RWPE1 (cell line): ENCODE measurements around the gene PLCB2.

Experiments
- CTCF ChIA-PET: fragments of 350-600 bp; sonication (Branson Sonifier 250); formaldehyde crosslinking; extraction: SDS; loops from one replicate; lab custom pipeline; 2021; lab: Yijun Ruan, JAX
- POLR2A ChIA-PET: fragments of 400-600 bp; formaldehyde crosslinking; extraction: SDS; loops from one replicate; lab custom pipeline; 2020; ENCODE audit warnings: antibody characterized with exemption; ENCODE audit not compliant: low non-redundant PET; lab: Yijun Ruan, JAX
- DNase-seq: peaks from one replicate; pipeline ENCODE4 v3.0.0; 2012; ENCODE audit warnings: low spot score
- H3K27ac ChIP-seq: fragments of 450-650 bp; 2 replicates; pipeline ENCODE4 v1.5.1; 2017
- TF ChIP-seq, protein P1 (sequence below): fragments of 450-650 bp; conservative IDR thresholded peaks from 2 replicates; pipeline ENCODE4 v1.5.1; 2017; ENCODE audit warnings: low read depth, mild to moderate bottlenecking

The PLCB2 gene

DNA sequence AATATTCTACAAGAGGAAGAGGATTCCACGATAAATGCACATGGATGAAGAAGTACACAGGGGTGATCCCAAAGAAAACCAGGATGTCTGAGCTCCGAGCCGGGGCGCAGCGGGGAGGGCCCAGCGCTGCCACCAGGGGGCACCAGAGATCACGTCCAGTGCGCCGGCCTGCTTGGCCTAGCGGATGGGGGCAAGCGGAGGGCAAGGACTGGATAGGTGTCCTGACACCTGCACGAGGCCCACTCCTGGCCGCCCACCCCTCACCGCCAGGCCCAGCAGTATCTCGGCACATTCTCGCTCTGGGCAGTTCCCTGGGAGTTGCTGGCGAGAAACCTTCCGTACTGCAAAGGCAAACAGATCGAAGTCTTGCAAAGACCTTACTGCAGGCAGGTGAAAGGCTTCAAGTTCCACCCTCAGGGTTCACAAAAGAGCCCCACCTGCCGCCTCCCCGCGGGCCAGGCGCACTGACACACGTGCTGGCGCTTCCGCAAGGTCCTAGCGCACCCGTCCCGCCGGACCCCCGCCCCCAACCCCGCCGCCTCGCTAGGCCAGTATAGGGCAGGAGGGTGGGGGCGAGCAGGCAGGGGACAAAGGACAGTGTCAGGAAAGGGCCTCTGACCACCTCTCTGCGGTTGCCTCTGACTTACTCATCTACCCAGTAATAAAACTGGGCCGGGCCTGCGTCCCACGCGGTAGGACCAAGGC lies 28.1 kb downstream of the PLCB2 start:
- TF ChIP-seq, protein P1, sequence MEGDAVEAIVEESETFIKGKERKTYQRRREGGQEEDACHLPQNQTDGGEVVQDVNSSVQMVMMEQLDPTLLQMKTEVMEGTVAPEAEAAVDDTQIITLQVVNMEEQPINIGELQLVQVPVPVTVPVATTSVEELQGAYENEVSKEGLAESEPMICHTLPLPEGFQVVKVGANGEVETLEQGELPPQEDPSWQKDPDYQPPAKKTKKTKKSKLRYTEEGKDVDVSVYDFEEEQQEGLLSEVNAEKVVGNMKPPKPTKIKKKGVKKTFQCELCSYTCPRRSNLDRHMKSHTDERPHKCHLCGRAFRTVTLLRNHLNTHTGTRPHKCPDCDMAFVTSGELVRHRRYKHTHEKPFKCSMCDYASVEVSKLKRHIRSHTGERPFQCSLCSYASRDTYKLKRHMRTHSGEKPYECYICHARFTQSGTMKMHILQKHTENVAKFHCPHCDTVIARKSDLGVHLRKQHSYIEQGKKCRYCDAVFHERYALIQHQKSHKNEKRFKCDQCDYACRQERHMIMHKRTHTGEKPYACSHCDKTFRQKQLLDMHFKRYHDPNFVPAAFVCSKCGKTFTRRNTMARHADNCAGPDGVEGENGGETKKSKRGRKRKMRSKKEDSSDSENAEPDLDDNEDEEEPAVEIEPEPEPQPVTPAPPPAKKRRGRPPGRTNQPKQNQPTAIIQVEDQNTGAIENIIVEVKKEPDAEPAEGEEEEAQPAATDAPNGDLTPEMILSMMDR: peak; percentile 100
- H3K27ac ChIP-seq: no peak overlapping the region
- CTCF ChIA-PET: interaction anchor here (0.5 to 2.5 kb wide), 37 partner anchors 9 to 650 kb away, joined by 3 to 22 read pairs (median 4); partner anchors contain the start of genes CCDC9B, DISP2, PAK6 and PLCB2
- DNase-seq: peak; percentile 73
- POLR2A ChIA-PET: no interaction called here

DNA sequence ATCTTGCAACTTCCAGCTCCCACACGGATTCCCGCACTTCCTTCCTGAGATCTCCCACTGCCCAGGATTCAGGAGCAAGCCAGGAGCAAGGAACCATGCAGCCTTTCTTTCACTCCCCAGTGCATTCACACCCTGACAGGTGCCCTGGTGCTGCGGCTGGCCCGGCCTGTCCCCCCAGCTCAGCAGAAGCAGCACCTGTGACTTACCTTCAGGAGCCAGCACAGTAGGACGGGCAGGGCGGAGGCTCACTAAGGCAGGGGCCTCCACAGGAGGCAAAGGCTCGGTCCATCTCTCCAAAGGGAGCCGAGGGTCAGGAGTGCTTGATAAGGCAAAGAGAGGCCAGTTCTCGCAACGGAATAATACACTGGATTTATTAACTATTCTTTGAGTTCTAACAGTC lies 29.7 kb downstream of the PLCB2 start:
- CTCF ChIA-PET: interaction anchor here (0.9 to 1.4 kb wide), 2 partner anchors 39 to 60 kb away, joined by 3 to 13 read pairs; partner anchors contain the start of gene PAK6
- POLR2A ChIA-PET: no interaction called here
- TF ChIP-seq, protein P1: no peak
- H3K27ac ChIP-seq: no peak overlapping the region
- no peak for DNase-seq

DNA sequence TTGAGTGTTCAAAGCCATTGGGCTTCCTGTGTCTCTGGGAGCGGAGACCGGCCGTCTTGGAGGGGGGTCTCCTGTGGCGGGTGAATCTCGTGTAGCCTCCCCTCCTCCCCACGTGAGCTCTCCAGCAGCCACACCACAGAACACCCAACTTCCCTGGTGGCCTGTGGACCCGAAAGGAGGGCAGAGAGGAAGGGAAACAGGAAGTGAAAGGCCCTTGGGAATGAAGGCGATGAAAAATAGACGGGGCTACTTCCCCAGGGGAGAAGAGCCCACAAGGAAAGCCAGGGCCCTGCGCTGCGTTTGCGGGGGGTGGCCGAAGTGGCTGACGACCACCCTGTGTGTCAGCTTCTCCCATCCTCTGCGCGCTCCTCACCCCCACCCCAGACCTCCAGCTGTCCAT lies 30.3 kb downstream of the PLCB2 start:
- ChIA-PET POLR2A (no interaction called here), CTCF (interaction anchor here (0.7 kb wide), 1 partner anchor 487 kb away, joined by 3 read pairs; no protein-coding TSS in a partner anchor)
- no peak overlapping the region for H3K27ac ChIP-seq

DNA sequence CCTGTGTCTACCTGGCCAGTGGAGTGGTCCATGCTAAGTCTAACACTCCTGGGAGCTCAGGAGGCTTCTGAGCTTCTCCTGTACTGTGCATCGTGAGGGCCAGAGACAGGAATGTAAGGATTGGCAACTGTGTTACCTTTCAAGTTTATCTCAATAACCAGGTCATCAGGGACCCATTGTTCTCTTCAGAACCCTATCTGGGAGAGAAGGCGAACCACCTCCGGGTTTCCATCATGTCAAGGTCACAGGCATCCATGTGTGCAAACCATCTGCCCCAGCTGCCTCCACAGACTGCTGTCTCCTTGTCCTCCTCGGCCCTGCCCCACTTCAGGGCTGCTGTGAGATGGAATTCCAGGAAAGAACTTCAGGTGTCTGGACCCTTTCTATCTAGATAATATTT lies 30.8 kb downstream of the PLCB2 start:
- no peak for DNase-seq
- no peak overlapping the region for H3K27ac ChIP-seq
- POLR2A ChIA-PET: no interaction called here
- CTCF ChIA-PET: interaction anchor here (0.7 to 4.5 kb wide), 3 partner anchors 37 to 520 kb away, joined by 3 to 50 read pairs (median 3); partner anchors contain the start of gene PAK6
- TF ChIP-seq, protein P1: no peak

More for the DNA sequence above, 30.3 kb downstream of the PLCB2 start:
- TF ChIP-seq, protein P1: no peak
- no peak for DNase-seq

DNA sequence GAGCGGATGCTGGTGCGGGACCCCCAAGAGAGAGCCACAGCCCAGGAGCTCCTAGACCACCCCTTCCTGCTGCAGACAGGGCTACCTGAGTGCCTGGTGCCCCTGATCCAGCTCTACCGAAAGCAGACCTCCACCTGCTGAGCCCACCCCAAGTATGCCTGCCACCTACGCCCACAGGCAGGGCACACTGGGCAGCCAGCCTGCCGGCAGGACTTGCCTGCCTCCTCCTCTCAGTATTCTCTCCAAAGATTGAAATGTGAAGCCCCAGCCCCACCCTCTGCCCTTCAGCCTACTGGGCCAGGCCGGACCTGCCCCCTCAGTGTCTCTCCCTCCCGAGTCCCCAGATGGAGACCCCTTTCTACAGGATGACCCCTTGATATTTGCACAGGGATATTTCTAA lies 31.8 kb downstream of the PLCB2 start:
- no peak for DNase-seq
- POLR2A ChIA-PET: no interaction called here
- H3K27ac ChIP-seq: no peak overlapping the region
- CTCF ChIA-PET: interaction anchor here (1.6 to 4.5 kb wide), 2 partner anchors 36 to 64 kb away, joined by 4 to 50 read pairs; partner anchors contain the start of gene PAK6
- TF ChIP-seq, protein P1: no peak

DNA sequence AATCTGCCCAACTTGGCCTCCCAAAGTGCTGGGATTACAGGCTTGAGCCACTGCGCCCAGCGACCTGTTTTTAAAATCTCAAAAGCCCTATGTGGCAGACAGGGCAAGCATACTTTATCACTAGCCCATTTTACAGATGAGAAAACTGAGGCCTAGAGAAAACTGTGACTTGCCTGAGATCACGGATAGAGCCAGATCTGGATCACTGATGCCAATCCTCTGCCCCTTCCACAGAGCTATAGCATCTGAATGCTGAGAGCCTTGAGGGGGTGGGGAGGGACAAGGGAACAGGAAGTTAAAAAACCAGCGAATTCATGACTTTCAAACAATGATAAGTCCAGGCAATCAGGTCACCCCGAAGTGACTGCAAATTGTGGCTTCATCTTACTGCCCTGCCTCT lies 32.2 kb downstream of the PLCB2 start:
- TF ChIP-seq, protein P1: no peak
- POLR2A ChIA-PET: no interaction called here
- CTCF ChIA-PET: interaction anchor here (0.8 to 7.0 kb wide), 7 partner anchors 28 to 88 kb away, joined by 3 to 112 read pairs (median 6); partner anchors contain the start of gene PAK6

More for the DNA sequence above, 32.2 kb downstream of the PLCB2 start:
- no peak overlapping the region for H3K27ac ChIP-seq
- DNase-seq: no peak
